B cell (primary cell): ENCODE measurements around the gene WRAP73. TPM values are rescaled to one million over a fixed set of nuclear protein-coding genes. Genes with fewer than 3 reads are reported as not detected.

ENCODE experiments used
- ATAC-seq: fragments of 200-7000 bp; cut with Tn5 transposase; one replicate; pipeline ENCODE4 v1.10.0; 2021; ENCODE audit warnings: low read depth, mild to moderate bottlenecking, moderate number of reproducible peaks, moderate library complexity
- CTCF ChIA-PET: fragments of 350-600 bp; sonication (Branson Sonifier 250); formaldehyde crosslinking; loops from one replicate; lab custom pipeline; 2021; ENCODE audit warnings: antibody characterized with exemption, inconsistent platforms; lab: Charles Lee
- POLR2A ChIA-PET: fragments of 350-600 bp; sonication (Branson Sonifier 250); formaldehyde crosslinking; loops from one replicate; lab custom pipeline; 2021; ENCODE audit warnings: antibody characterized with exemption; lab: Charles Lee
- DNase-seq: peaks from one replicate; pipeline ENCODE4 v3.0.0; 2013
- H2AFZ ChIP-seq: 2 replicates; pipeline ENCODE4 v1.6.1; 2012; ENCODE audit warnings: mild to moderate bottlenecking, low read depth, low read length; ENCODE audit not compliant: insufficient read depth, poor library complexity, severe bottlenecking
- H3K27ac ChIP-seq, 2 donors: 1 replicate in 1 of 2; 2 replicates in 1 of 2; pipeline ENCODE4 v1.5.1; 2012 to 2013; ENCODE audit warnings: low read length in 2 of 2, mild to moderate bottlenecking in 2 of 2, moderate library complexity in 1 of 2
- H3K27me3 ChIP-seq, 4 experiments: fragments of 200-600 bp in 1 of 4; sonication (generic) in 1 of 4; replicated peaks in 1 of 4; 1 replicate in 2 of 4; 2 replicates in 2 of 4; pipeline versions ENCODE4 v1.6.1 to v1.7.0; 2013 to 2016; ENCODE audit warnings: low read length in 3 of 4, mild to moderate bottlenecking in 2 of 4, mixed read lengths in 1 of 4, moderate library complexity in 1 of 4; ENCODE audit not compliant: insufficient read depth in 4 of 4, control insufficient read depth in 3 of 4; ENCODE audit errors: control extremely low read depth in 1 of 4
- H3K36me3 ChIP-seq, 2 experiments: replicated peaks in 1 of 2; 1 replicate in 1 of 2; 2 replicates in 1 of 2; pipeline versions ENCODE4 v1.6.1 to v1.7.1; 2013; ENCODE audit warnings: low read length in 1 of 2; ENCODE audit not compliant: insufficient read depth in 2 of 2, control insufficient read depth in 1 of 2; ENCODE audit errors: control extremely low read depth in 1 of 2, extremely low read depth in 1 of 2
- H3K4me1 ChIP-seq, 2 donors: fragments of 200-600 bp in 1 of 2; sonication (generic) in 1 of 2; 1 replicate in 1 of 2; 2 replicates in 1 of 2; pipeline versions ENCODE4 v1.5.1 to v1.6.1; 2013 to 2017; ENCODE audit warnings: low read length in 2 of 2; ENCODE audit not compliant: control insufficient read depth in 2 of 2, insufficient read depth in 2 of 2
- H3K4me2 ChIP-seq: replicated peaks from 2 replicates; pipeline ENCODE3; 2012; ENCODE audit warnings: mild to moderate bottlenecking, low read depth, low read length; ENCODE audit not compliant: poor library complexity, severe bottlenecking
- H3K4me3 ChIP-seq, 5 experiments: fragments of 200-600 bp in 1 of 5; sonication (generic) in 1 of 5; 1 replicate in 3 of 5; 2 replicates in 2 of 5; pipeline versions ENCODE4 v1.5.1 to v1.7.0; 2011 to 2016; ENCODE audit warnings: low read length in 4 of 5, mild to moderate bottlenecking in 4 of 5, low read depth in 2 of 5, control low read depth in 1 of 5, moderate library complexity in 1 of 5; ENCODE audit not compliant: insufficient read depth in 1 of 5; ENCODE audit errors: control extremely low read depth in 1 of 5, extremely low read depth in 1 of 5
- H3K79me2 ChIP-seq: fragments of 200-600 bp; sonication (generic); one replicate; pipeline ENCODE4 v1.6.0; 2016; ENCODE audit warnings: low read length; ENCODE audit not compliant: control insufficient read depth, insufficient read depth
- H3K9ac ChIP-seq: fragments of 200-600 bp; sonication (generic); 2 replicates; pipeline ENCODE4 v1.6.1; 2017; ENCODE audit warnings: mild to moderate bottlenecking, low read length, moderate library complexity
- H3K9me3 ChIP-seq, 3 donors: one replicate each; pipeline versions ENCODE4 v1.6.1 to v1.7.1; 2013; ENCODE audit warnings: low read length in 2 of 3; ENCODE audit not compliant: control insufficient read depth in 2 of 3, insufficient read depth in 1 of 3; ENCODE audit errors: control extremely low read depth in 1 of 3
- H4K20me1 ChIP-seq: 2 replicates; pipeline ENCODE4 v1.6.0; 2012; ENCODE audit warnings: mild to moderate bottlenecking, low read length; ENCODE audit not compliant: insufficient read depth, control insufficient read depth, poor library complexity, severe bottlenecking
- H3K27ac Mint-ChIP-seq: one replicate; pipeline ENCODE4 v1.8.0; 2021; ENCODE audit warnings: mixed read lengths
- H3K27me3 Mint-ChIP-seq: one replicate; pipeline ENCODE4 v1.8.0; 2021; ENCODE audit warnings: mixed read lengths
- H3K4me1 Mint-ChIP-seq: one replicate; pipeline ENCODE4 v1.8.0; 2021; ENCODE audit warnings: mixed read lengths
- H3K4me3 Mint-ChIP-seq: one replicate; pipeline ENCODE4 v1.8.0; 2021; ENCODE audit warnings: mixed read lengths
- H3K9me3 Mint-ChIP-seq: one replicate; pipeline ENCODE4 v1.8.0; 2022; ENCODE audit warnings: mixed read lengths; ENCODE audit not compliant: insufficient read depth
- CTCF ChIP-seq: fragments of 200-600 bp; IDR thresholded peaks from one replicate; pipeline ENCODE4 v1.8.0; 2022; ENCODE audit warnings: antibody characterized with exemption, mild to moderate bottlenecking
- EZH2 ChIP-seq: IDR thresholded peaks from 2 replicates; pipeline ENCODE4 v1.6.1; 2012; ENCODE audit warnings: borderline replicate concordance, low read depth, mild to moderate bottlenecking, moderate library complexity, low read length; ENCODE audit not compliant: insufficient read depth, poor library complexity, severe bottlenecking
- WGBS: methylation state at CpG from one replicate; pipeline ENCODE4 v1.1.5; 2013; ENCODE audit warnings: missing lambda C conversion rate; ENCODE audit not compliant: insufficient coverage; 5-methylcytosine and 5-hydroxymethylcytosine counted together
- intact Hi-C: fragments of 100-400 bp; cut with micrococcal nuclease; formaldehyde crosslinking; loops from one replicate; pipeline ENCODE4 v1.10.0; 2022
- polyA plus RNA-seq: library from polyadenylated mRNA; depleted of rRNA; stranded (reverse); fragments of >200 nt; gene quantifications from 2 replicates; pipeline ENCODE4 v1.2.3, GENCODE V29; 2012
- total RNA-seq, 2 donors: library from RNA; stranded (reverse); fragments of 120-200 nt in 1 of 2; gene quantifications; 1 replicate in 1 of 2; 2 replicates in 1 of 2; pipeline versions ENCODE4 v1.2.3 to v1.2.4, GENCODE V29; 2013 to 2022

WRAP73 gene
- total and polyA plus RNA-seq, 2 donors (not counting 1 experiment from before 2014, with no cell fraction given), result 37.1 to 68.5 TPM

DNA sequence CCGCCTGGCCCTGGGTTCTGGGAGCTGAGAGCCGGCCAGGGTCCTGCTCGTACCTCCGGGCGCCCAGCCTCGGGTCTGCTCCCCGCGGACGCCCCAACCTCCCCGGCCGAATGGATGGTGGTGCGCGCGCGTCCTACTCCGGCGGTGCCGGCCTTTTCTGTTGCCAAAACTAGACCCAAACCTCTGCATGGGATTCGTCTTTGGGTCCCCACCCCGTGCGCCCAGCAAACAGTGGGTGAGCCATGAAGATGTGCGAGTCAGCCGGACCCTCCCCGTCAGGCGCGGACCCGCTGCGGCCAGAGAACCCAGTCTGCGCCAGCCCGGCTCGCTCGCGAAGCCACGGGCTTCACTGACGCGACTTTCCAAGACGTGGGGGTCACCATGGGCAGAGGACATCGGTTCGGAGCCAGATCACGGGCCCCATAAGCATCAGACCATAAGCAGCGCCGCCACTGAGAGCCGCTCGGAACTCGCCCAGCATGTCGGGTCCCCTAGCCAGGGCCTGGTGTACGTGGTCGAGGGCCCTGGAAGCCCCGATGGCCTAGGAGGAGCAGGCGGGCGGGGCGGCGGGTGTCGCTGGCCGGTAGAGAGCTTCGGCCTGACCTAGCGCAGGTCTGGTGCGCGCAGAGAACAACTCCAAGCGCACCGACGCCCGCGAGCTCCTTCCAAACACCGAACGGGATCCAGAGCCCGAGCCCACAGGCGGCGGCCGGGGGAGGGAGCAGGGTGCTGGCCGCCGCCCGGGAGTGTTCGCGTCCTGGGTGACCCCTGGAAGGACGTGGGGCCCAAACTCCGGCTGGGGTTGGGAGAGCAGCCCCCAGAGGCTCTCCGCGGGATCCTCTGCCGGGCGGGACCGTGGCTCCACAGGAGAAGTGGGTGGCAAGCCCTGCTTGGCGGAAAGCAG, 1.4 kb upstream of the WRAP73 start:
- Histone ChIP-seq H3K79me2 (peaks cover 13% of the 10 kb centered on the region), H3K9ac (peak overlapping the region; percentile 94), H3K27ac (no peak overlapping the region), H3K9me3 (peaks cover 0 to 27% (median 0%) of the 10 kb centered on the region in 3 donors), H3K27me3 (peaks cover 0 to 42% (median 26%) of the 10 kb centered on the region in 4 experiments), H2AFZ (peak overlapping the region; percentile 56), H3K4me3 (peak overlapping the region in 4 of 5 experiments; percentile 7 to 79 (median 50)), H3K36me3 (peaks cover 0 to 10% of the 10 kb centered on the region in 2 experiments), H4K20me1 (no peaks in the 10 kb centered on the region), H3K4me2 (peak overlapping the region; percentile 97), H3K4me1 (peaks cover 43 to 47% of the 10 kb centered on the region in 2 donors)
- 10% methylated on average over 83 of the region's 83 CpGs for WGBS
- H3K9me3 Mint-ChIP-seq, result no peaks in the 10 kb centered on the region
- ChIA-PET CTCF (interaction anchor here (0.8 to 2.2 kb wide), 5 partner anchors 14 to 73 kb away, joined by 3 to 5 read pairs (median 3); no protein-coding TSS in a partner anchor), POLR2A (interaction anchor here (2.8 kb wide), 1 partner anchor 16 kb away, joined by 11 read pairs; no protein-coding TSS in a partner anchor)
- peaks cover 32% of the 10 kb centered on the region for H3K27me3 Mint-ChIP-seq
- peak overlapping the region; percentile 79 for H3K4me3 Mint-ChIP-seq
- DNase-seq, result peak; percentile 69
- ATAC-seq, result no peak
- no peak for TF ChIP-seq CTCF
- TF ChIP-seq EZH2, result peak; percentile 99
- H3K27ac Mint-ChIP-seq, result peak overlapping the region; percentile 56
- H3K4me1 Mint-ChIP-seq, result peaks cover 38% of the 10 kb centered on the region
- intact Hi-C loops, result loop anchor here (2.0 to 10.0 kb wide), 3 partner anchors 16 to 254 kb away; partner anchors contain the start of gene C1orf174
